Mesenchymal stem cell (in vitro differentiated cells and primary cell): ENCODE measurements around the gene MPL.
A peak's percentile ranks its signal among the peaks of the same experiment; 100 is the strongest.

Experiments
- DNase-seq: peaks from one replicate; pipeline ENCODE4 v3.0.0-alpha.2; 2013
- H2AFZ ChIP-seq: one replicate; pipeline ENCODE4 v1.6.1; 2013; ENCODE audit warnings: low read depth, mild to moderate bottlenecking, control low read depth, inconsistent platforms, low read length, moderate library complexity
- H2AK5ac ChIP-seq: 2 replicates; pipeline ENCODE4 v1.6.1; 2013; ENCODE audit warnings: low read length, moderate library complexity, mild to moderate bottlenecking, inconsistent platforms; ENCODE audit not compliant: severe bottlenecking
- H2BK120ac ChIP-seq: one replicate; pipeline ENCODE4 v1.6.1; 2013; ENCODE audit warnings: low read depth, mild to moderate bottlenecking, inconsistent platforms, low read length, moderate library complexity
- H2BK12ac ChIP-seq, 2 experiments: one replicate each; pipeline ENCODE4 v1.6.1; 2013; ENCODE audit warnings: inconsistent platforms in 2 of 2, low read length in 2 of 2, mild to moderate bottlenecking in 2 of 2, moderate library complexity in 2 of 2, control low read depth in 1 of 2
- H2BK15ac ChIP-seq: one replicate; pipeline ENCODE4 v1.6.1; 2013; ENCODE audit warnings: mild to moderate bottlenecking, low read depth, inconsistent platforms; ENCODE audit not compliant: poor library complexity, severe bottlenecking
- H2BK5ac ChIP-seq: 2 replicates; pipeline ENCODE4 v1.6.1; 2013; ENCODE audit warnings: low read depth, mild to moderate bottlenecking, low read length, control low read depth, inconsistent platforms; ENCODE audit not compliant: poor library complexity, severe bottlenecking
- H3K14ac ChIP-seq, 2 experiments: one replicate each; pipeline ENCODE4 v1.6.1; 2013; ENCODE audit warnings: inconsistent platforms in 2 of 2, low read length in 2 of 2, control low read depth in 1 of 2, mild to moderate bottlenecking in 1 of 2, moderate library complexity in 1 of 2
- H3K18ac ChIP-seq, 2 experiments: one replicate each; pipeline ENCODE4 v1.6.1; 2013; ENCODE audit warnings: inconsistent platforms in 2 of 2, low read length in 2 of 2, control low read depth in 1 of 2, low read depth in 1 of 2, mild to moderate bottlenecking in 1 of 2
- H3K23ac ChIP-seq, 2 experiments: one replicate each; pipeline ENCODE4 v1.6.1; 2013; ENCODE audit warnings: inconsistent platforms in 2 of 2, low read length in 2 of 2, mild to moderate bottlenecking in 2 of 2, moderate library complexity in 2 of 2, control low read depth in 1 of 2
- H3K27ac ChIP-seq: 2 replicates; pipeline ENCODE4 v1.5.1; 2013; ENCODE audit warnings: mild to moderate bottlenecking, moderate library complexity, low read length, control low read depth, inconsistent platforms; ENCODE audit not compliant: poor library complexity, severe bottlenecking
- H3K27me3 ChIP-seq, 2 experiments: 2 replicates each; pipeline versions ENCODE4 v1.6.1 to v1.7.0; 2013; ENCODE audit warnings: low read length in 2 of 2, mild to moderate bottlenecking in 2 of 2, moderate library complexity in 2 of 2, control low read depth in 1 of 2, inconsistent platforms in 1 of 2; ENCODE audit not compliant: control insufficient read depth in 1 of 2, insufficient read depth in 1 of 2
- H3K36me3 ChIP-seq, 2 experiments: 2 replicates each; pipeline versions ENCODE4 v1.6.1 to v1.7.0; 2013; ENCODE audit warnings: low read length in 2 of 2, control low read depth in 1 of 2, inconsistent platforms in 1 of 2, low read depth in 1 of 2, mild to moderate bottlenecking in 1 of 2; ENCODE audit not compliant: insufficient read depth in 2 of 2, control insufficient read depth in 1 of 2
- H3K4ac ChIP-seq, 2 experiments: one replicate each; pipeline ENCODE4 v1.6.1; 2013; ENCODE audit warnings: inconsistent platforms in 2 of 2, low read length in 2 of 2, mild to moderate bottlenecking in 2 of 2, moderate library complexity in 2 of 2, control low read depth in 1 of 2, low read depth in 1 of 2
- H3K4me1 ChIP-seq: 2 replicates; pipeline ENCODE4 v1.6.1; 2013; ENCODE audit warnings: low read depth, low read length, control low read depth; ENCODE audit not compliant: control insufficient read depth, insufficient read depth
- H3K4me2 ChIP-seq: 2 replicates; pipeline ENCODE4 v1.6.1; 2013; ENCODE audit warnings: low read length, mild to moderate bottlenecking, inconsistent platforms; ENCODE audit not compliant: poor library complexity, severe bottlenecking
- H3K4me3 ChIP-seq, 2 experiments: 2 replicates each; pipeline versions ENCODE4 v1.5.1 to v1.7.0; 2013; ENCODE audit warnings: low read length in 2 of 2, mild to moderate bottlenecking in 2 of 2, control low read depth in 1 of 2, low read depth in 1 of 2; ENCODE audit not compliant: insufficient read depth in 1 of 2
- H3K79me1 ChIP-seq: replicated peaks from 2 replicates; pipeline ENCODE4 v1.6.1; 2013; ENCODE audit warnings: mild to moderate bottlenecking, control low read depth, low read length, inconsistent platforms; ENCODE audit not compliant: poor library complexity, severe bottlenecking
- H3K9ac ChIP-seq: 2 replicates; pipeline ENCODE4 v1.7.0; 2013; ENCODE audit warnings: mild to moderate bottlenecking, low read length, moderate library complexity
- H3K9me3 ChIP-seq: 2 replicates; pipeline ENCODE4 v1.7.0; 2013; ENCODE audit warnings: mild to moderate bottlenecking, low read length; ENCODE audit not compliant: control insufficient read depth
- H4K8ac ChIP-seq: one replicate; pipeline ENCODE4 v1.6.1; 2013; ENCODE audit warnings: inconsistent platforms, mild to moderate bottlenecking, low read length, moderate library complexity
- H4K91ac ChIP-seq: one replicate; pipeline ENCODE4 v1.6.1; 2013; ENCODE audit warnings: mild to moderate bottlenecking, low read length, inconsistent platforms
- WGBS: methylation state at CpG from one replicate; pipeline ENCODE4 v1.1.7; 2013; ENCODE audit warnings: mixed read lengths; 5-methylcytosine and 5-hydroxymethylcytosine counted together

MPL gene

DNA sequence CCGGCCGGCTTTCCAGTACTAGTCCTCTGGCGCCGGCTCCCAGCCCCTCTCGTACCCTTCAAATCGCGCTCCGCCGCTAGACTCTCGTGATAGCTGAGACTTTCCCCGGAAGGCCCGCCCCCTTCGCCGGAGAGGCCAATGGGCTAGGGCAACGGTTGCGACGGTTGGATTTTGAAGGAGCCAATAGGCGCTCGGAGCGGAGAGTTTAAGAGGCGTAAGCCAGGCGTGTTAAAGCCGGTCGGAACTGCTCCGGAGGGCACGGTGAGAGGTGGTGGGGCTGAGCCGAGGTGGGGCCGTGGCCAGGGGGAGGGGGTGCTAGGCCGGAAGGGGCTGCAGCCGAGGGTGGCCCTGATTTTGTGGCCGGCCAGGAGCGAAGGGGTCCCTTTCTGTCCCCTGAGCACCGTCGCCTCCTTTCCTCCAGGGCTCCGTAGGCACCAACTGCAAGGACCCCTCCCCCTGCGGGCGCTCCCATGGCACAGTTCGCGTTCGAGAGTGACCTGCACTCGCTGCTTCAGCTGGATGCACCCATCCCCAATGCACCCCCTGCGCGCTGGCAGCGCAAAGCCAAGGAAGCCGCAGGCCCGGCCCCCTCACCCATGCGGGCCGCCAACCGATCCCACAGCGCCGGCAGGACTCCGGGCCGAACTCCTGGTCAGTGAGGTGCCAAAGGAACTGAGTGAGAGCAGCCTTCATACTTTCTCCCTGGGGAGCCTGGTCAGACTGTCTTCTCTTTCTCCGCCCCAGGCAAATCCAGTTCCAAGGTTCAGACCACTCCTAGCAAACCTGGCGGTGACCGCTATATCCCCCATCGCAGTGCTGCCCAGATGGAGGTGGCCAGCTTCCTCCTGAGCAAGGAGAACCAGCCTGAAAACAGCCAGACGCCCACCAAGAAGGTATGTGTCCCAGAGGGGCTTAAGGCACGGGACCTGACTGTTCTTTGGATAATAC is 21.4 kb downstream of the MPL start, which contains the start of gene CDC20:
TSS of gene CDC20 (plus strand) at position 236 of the 948 bp plus-strand sequence. CDS start at position 471, 235 bp downstream.
- H3K27ac ChIP-seq, result peak within 1 kb of the TSS; percentile 93
- peak within 1 kb of the TSS; percentile 91 for H3K4me2 ChIP-seq
- H3K9me3 ChIP-seq, result no peaks in the 10 kb centered on the region
- no peak within 1 kb of the TSS for H3K23ac ChIP-seq
- peak within 1 kb of the TSS; percentile 80 for H4K91ac ChIP-seq
- H2BK5ac ChIP-seq, result no peak within 1 kb of the TSS
- peak within 1 kb of the TSS; percentile 1 to 42 for H3K4ac ChIP-seq
- DNase-seq, result peak; percentile 97
- H3K18ac ChIP-seq, result peak within 1 kb of the TSS; percentile 56 to 64
- 1% methylated on average over 58 of the region's 59 CpGs for WGBS
- peak within 1 kb of the TSS; percentile 8 for H2BK15ac ChIP-seq
- peak within 1 kb of the TSS; percentile 71 to 88 for H3K4me3 ChIP-seq
- peaks cover 5% of the 10 kb centered on the region for H3K79me1 ChIP-seq
- H3K27me3 ChIP-seq, result no peaks in the 10 kb centered on the region
- H3K9ac ChIP-seq, result peak within 1 kb of the TSS; percentile 93
- H2AFZ ChIP-seq, result peak within 1 kb of the TSS; percentile 7
- no peak within 1 kb of the TSS for H3K14ac ChIP-seq
- H4K8ac ChIP-seq, result peak within 1 kb of the TSS; percentile 47
- H3K4me1 ChIP-seq, result peaks cover 17% of the 10 kb centered on the region
- H2AK5ac ChIP-seq, result no peak within 1 kb of the TSS
- H2BK12ac ChIP-seq, result no peak within 1 kb of the TSS
- H2BK120ac ChIP-seq, result no peak within 1 kb of the TSS
- H3K36me3 ChIP-seq, result peaks cover 28 to 41% of the 10 kb centered on the region in 2 experiments

DNA sequence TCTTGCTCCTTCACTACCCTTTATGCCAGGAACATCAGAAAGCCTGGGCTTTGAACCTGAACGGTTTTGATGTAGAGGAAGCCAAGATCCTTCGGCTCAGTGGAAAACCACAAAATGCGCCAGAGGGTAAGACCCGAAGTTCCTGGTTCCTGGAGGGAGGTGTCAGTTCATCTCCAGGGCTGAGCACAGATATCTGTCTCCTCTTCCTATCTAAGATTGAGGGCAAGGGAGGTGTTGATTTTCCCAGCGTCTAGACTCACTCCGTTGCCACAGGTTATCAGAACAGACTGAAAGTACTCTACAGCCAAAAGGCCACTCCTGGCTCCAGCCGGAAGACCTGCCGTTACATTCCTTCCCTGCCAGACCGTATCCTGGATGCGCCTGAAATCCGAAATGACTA is 22.1 kb downstream of the MPL start:
- H3K4me3 ChIP-seq, result peak overlapping the region in 1 of 2 experiments; percentile 78
- peak overlapping the region; percentile 85 for H3K9ac ChIP-seq
- no peak overlapping the region for H2BK15ac ChIP-seq
- no peaks in the 10 kb centered on the region for H3K27me3 ChIP-seq
- DNase-seq, result no peak
- H3K14ac ChIP-seq, result no peak overlapping the region
- whole genome bisulfite sequencing, result 57% methylated on average over 10 of the region's 11 CpGs
- H3K36me3 ChIP-seq, result peaks cover 34 to 48% of the 10 kb centered on the region in 2 experiments
- no peak overlapping the region for H3K27ac ChIP-seq
- no peak overlapping the region for H2BK12ac ChIP-seq
- H4K8ac ChIP-seq, result no peak overlapping the region
- H3K4me2 ChIP-seq, result peak overlapping the region; percentile 91
- no peaks in the 10 kb centered on the region for H3K9me3 ChIP-seq
- H2BK120ac ChIP-seq, result no peak overlapping the region
- no peak overlapping the region for H4K91ac ChIP-seq
- H3K4me1 ChIP-seq, result peaks cover 17% of the 10 kb centered on the region
- no peak overlapping the region for H3K18ac ChIP-seq
- no peak overlapping the region for H3K4ac ChIP-seq
- H2AK5ac ChIP-seq, result no peak overlapping the region
- peaks cover 5% of the 10 kb centered on the region for H3K79me1 ChIP-seq
- H2BK5ac ChIP-seq, result no peak overlapping the region
- H3K23ac ChIP-seq, result no peak overlapping the region
- no peak overlapping the region for H2AFZ ChIP-seq

DNA sequence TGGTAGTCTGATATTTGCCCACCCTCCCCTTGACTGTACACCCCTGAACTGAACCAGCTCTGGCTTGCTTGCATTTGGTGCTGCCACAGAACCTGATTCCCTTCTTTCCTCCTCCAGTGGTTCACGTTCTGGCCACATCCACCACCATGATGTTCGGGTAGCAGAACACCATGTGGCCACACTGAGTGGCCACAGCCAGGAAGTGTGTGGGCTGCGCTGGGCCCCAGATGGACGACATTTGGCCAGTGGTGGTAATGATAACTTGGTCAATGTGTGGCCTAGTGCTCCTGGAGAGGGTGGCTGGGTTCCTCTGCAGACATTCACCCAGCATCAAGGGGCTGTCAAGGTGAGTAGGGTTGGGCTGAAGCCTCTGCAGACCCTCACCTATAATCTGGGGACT is 23.0 kb downstream of the MPL start:
- H4K8ac ChIP-seq, result peak overlapping the region; percentile 27
- H2AK5ac ChIP-seq, result no peak overlapping the region
- no peak overlapping the region for H2BK12ac ChIP-seq
- H3K36me3 ChIP-seq, result peaks cover 44 to 57% of the 10 kb centered on the region in 2 experiments
- no peaks in the 10 kb centered on the region for H3K27me3 ChIP-seq
- H3K9ac ChIP-seq, result peak overlapping the region; percentile 85
- H3K4me1 ChIP-seq, result peaks cover 19% of the 10 kb centered on the region
- H2AFZ ChIP-seq, result no peak overlapping the region
- no peak overlapping the region for H2BK5ac ChIP-seq
- H3K23ac ChIP-seq, result no peak overlapping the region
- no peak overlapping the region for H3K4ac ChIP-seq
- 81% methylated on average over 4 of the region's 4 CpGs for WGBS
- no peak overlapping the region for H2BK120ac ChIP-seq
- no peak overlapping the region for H3K14ac ChIP-seq
- H3K27ac ChIP-seq, result no peak overlapping the region
- no peak overlapping the region for H4K91ac ChIP-seq
- no peak for DNase-seq
- H3K79me1 ChIP-seq, result peaks cover 8% of the 10 kb centered on the region
- H3K18ac ChIP-seq, result no peak overlapping the region
- no peaks in the 10 kb centered on the region for H3K9me3 ChIP-seq
- H3K4me2 ChIP-seq, result no peak overlapping the region
- no peak overlapping the region for H2BK15ac ChIP-seq
- peak overlapping the region in 1 of 2 experiments; percentile 78 for H3K4me3 ChIP-seq

DNA sequence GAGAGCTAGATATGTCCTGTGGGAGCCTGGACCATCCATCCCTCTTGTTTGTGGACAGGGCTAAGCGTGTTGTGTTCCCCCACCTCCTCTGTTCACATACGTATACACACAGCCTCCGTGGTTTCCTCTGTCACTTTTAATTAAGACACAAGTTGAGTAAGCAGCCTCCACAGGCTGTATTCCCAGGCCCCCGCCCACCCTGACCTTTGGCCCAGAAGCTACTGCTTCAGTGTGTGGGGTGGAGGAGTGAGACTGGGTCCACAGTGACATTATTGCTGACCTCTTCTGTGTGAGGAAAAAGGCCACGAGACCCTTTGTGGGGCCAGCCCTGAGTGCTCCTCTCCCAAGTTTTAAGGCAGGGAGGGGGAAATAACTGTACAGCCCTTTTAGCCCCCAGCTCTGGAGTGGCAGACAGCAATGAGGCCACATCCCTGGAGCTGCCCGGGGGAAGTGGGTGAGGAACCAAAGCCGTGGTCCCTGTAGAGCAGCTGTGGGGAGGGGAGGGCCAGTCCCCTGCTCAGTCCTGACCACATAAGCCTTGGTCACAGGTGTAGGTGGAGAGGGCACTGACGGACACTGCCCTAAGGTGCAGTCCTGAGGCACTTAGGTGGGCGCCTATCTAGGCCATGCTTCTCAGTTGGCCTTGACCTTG is 25.8 kb downstream of the MPL start:
- H2BK120ac ChIP-seq, result no peak overlapping the region
- no peak overlapping the region for H4K91ac ChIP-seq
- H4K8ac ChIP-seq, result no peak overlapping the region
- no peak overlapping the region for H2BK12ac ChIP-seq
- peaks cover 15% of the 10 kb centered on the region for H3K79me1 ChIP-seq
- H2BK15ac ChIP-seq, result no peak overlapping the region
- H3K23ac ChIP-seq, result no peak overlapping the region
- H3K36me3 ChIP-seq, result peaks cover 47 to 59% of the 10 kb centered on the region in 2 experiments
- no peaks in the 10 kb centered on the region for H3K27me3 ChIP-seq
- DNase-seq, result no peak
- no peak overlapping the region for H3K14ac ChIP-seq
- H3K4me2 ChIP-seq, result no peak overlapping the region
- no peak overlapping the region for H3K27ac ChIP-seq
- H3K4me3 ChIP-seq, result no peak overlapping the region
- H2AFZ ChIP-seq, result no peak overlapping the region
- H3K9me3 ChIP-seq, result no peaks in the 10 kb centered on the region
- peaks cover 35% of the 10 kb centered on the region for H3K4me1 ChIP-seq
- no peak overlapping the region for H3K18ac ChIP-seq
- H2AK5ac ChIP-seq, result no peak overlapping the region
- no peak overlapping the region for H3K4ac ChIP-seq
- H3K9ac ChIP-seq, result no peak overlapping the region
- 69% methylated on average over 7 of the region's 9 CpGs for WGBS
- no peak overlapping the region for H2BK5ac ChIP-seq
